ENCODE results near the gene CD1D. TPM values are rescaled to one million over a fixed set of nuclear protein-coding genes. Genes with fewer than 3 reads are reported as not detected.
"Not testable (repeated sequence)": the region's sequence is repeated elsewhere in the genome, so short reads cannot be mapped to it uniquely, and the experiment has no call there.

Gene CD1D
- total RNA-seq, 4 donors from 2014 or later: 0.26 to 2.0 (median 1.1) TPM

- Histone ChIP-seq H3K36me3 (no peaks in the 10 kb centered on the region), H3K4me1 (no peaks in the 10 kb centered on the region), H3K4me3 (no peak overlapping the region), H3K27ac (replicated peaks in 1 of 4) (no peak overlapping the region), H3K27me3 (peaks cover 0 to 33% (median 0%) of the 10 kb centered on the region in 4 donors), H3K9me3 (no peaks in the 10 kb centered on the region)
- intact Hi-C loops (cut with DNase I): no loop called here
- TF ChIP-seq CTCF (IDR thresholded peaks at IDR 0.05): no peak
- TF ChIP-seq POLR2AphosphoS5 (IDR thresholded peaks at IDR 0.05): no peak
- TF ChIP-seq EP300 (IDR thresholded peaks at IDR 0.05): no peak
- TF ChIP-seq POLR2A (IDR thresholded peaks at IDR 0.05; ENCODE audit: low read depth): no peak
- no peak for DNase-seq (ENCODE audit: extremely low spot score)
- WGBS: 64% methylated on average over 3 of the region's 3 CpGs
These were observed 17.4 kb upstream of the CD1D start for GRCh38 chr1:158163000-158163947.

GRCh38 chr1:158169105-158169504 lies 11.6 kb upstream of the CD1D start:
- Histone ChIP-seq H3K4me1 (no peaks in the 10 kb centered on the region), H3K27me3 (peaks cover 0 to 8% (median 0%) of the 10 kb centered on the region in 4 donors), H3K4me3 (no peak overlapping the region), H3K9me3 (no peaks in the 10 kb centered on the region), H3K36me3 (no peaks in the 10 kb centered on the region), H3K27ac (replicated peaks in 1 of 4) (no peak overlapping the region)
- intact Hi-C loops (cut with DNase I): no loop called here
- TF ChIP-seq POLR2A (IDR thresholded peaks at IDR 0.05; ENCODE audit: low read depth): no peak
- TF ChIP-seq EP300 (IDR thresholded peaks at IDR 0.05): no peak
- no peak for TF ChIP-seq POLR2AphosphoS5 (IDR thresholded peaks at IDR 0.05)
- TF ChIP-seq CTCF (IDR thresholded peaks at IDR 0.05): no peak
- DNase-seq (ENCODE audit: extremely low spot score): no peak

GRCh38 chr1:158175915-158176314 lies 4.8 kb upstream of the CD1D start:
- H3K9me3 ChIP-seq; intact Hi-C loops (cut with DNase I): not testable (repeated sequence)

GRCh38 chr1:158176399-158176798 lies 4.3 kb upstream of the CD1D start:
- intact Hi-C loops (cut with DNase I): no loop called here
- peaks cover 0 to 25% (median 4%) of the 10 kb centered on the region in 4 donors for H3K27me3 ChIP-seq
- no peak for TF ChIP-seq EP300 (IDR thresholded peaks at IDR 0.05)
- no peak for TF ChIP-seq CTCF (IDR thresholded peaks at IDR 0.05)
- no peak for TF ChIP-seq POLR2A (IDR thresholded peaks at IDR 0.05; ENCODE audit: low read depth)
- TF ChIP-seq POLR2AphosphoS5 (IDR thresholded peaks at IDR 0.05): no peak
- no peak overlapping the region for H3K27ac ChIP-seq (replicated peaks in 1 of 4)
- 92% methylated on average over 5 of the region's 5 CpGs for WGBS
- no peak for DNase-seq (ENCODE audit: extremely low spot score)
- peaks cover 7 to 26% (median 21%) of the 10 kb centered on the region in 4 donors for H3K4me1 ChIP-seq
- H3K9me3 ChIP-seq: no peaks in the 10 kb centered on the region
- no peaks in the 10 kb centered on the region for H3K36me3 ChIP-seq
- H3K4me3 ChIP-seq: no peak overlapping the region

More at GRCh38 chr1:158175915-158176314, 4.8 kb upstream of the CD1D start:
- H3K27ac ChIP-seq (replicated peaks in 1 of 4); DNase-seq (ENCODE audit: extremely low spot score); H3K4me3 ChIP-seq; H3K36me3 ChIP-seq: not testable (repeated sequence)
- Histone ChIP-seq H3K27me3 (peaks cover 0 to 20% (median 2%) of the 10 kb centered on the region in 4 donors), H3K4me1 (peaks cover 7 to 21% (median 16%) of the 10 kb centered on the region in 4 donors)
- 89% methylated on average over 5 of the region's 5 CpGs for WGBS

GRCh38 chr1:158176849-158177699 lies 3.6 kb upstream of the CD1D start:
- H3K27ac ChIP-seq (replicated peaks in 1 of 4): not testable (repeated sequence)

More at GRCh38 chr1:158176849-158177699, 3.6 kb upstream of the CD1D start:
- WGBS: 62% methylated on average over 16 of the region's 20 CpGs
- peaks cover 7 to 31% (median 24%) of the 10 kb centered on the region in 4 donors for H3K4me1 ChIP-seq
- H3K27me3 ChIP-seq: peaks cover 0 to 31% (median 8%) of the 10 kb centered on the region in 4 donors
- H3K36me3 ChIP-seq; H3K9me3 ChIP-seq; DNase-seq (ENCODE audit: extremely low spot score); intact Hi-C loops (cut with DNase I): not testable (repeated sequence)
- peak overlapping the region; percentile 56 to 69 (median 60) for H3K4me3 ChIP-seq

All from esophagus muscularis mucosa (tissue), 4 donors.